K562 (cell line): ENCODE results near the gene NTN1.

ENCODE experiments used
- DIDO1 ChIP-seq: fragments of 450-650 bp; IDR thresholded peaks from 2 replicates; pipeline ENCODE4 v1.6.1; 2016; ENCODE audit warnings: low read depth, missing biosample characterization, missing genetic modification characterization
- HMG20B ChIP-seq: fragments of 250-450 bp; sonication (Bioruptor Pico); IDR thresholded peaks from 2 replicates; pipeline ENCODE4 v1.5.0; 2021; ENCODE audit warnings: mild to moderate bottlenecking
- KDM1A ChIP-seq, 2 experiments: fragments of 450-650 bp; IDR thresholded peaks; 2 replicates each; pipeline ENCODE4 v1.6.1; 2016; ENCODE audit warnings: mild to moderate bottlenecking in 2 of 2
- MYC ChIP-seq, 2 experiments: fragments of 250-450 bp in 1 of 2; sonication (Bioruptor Pico) in 1 of 2; IDR thresholded peaks; 2 replicates each; pipeline versions ENCODE4 v1.5.1 to v1.6.1; 2012 to 2021; ENCODE audit warnings: low read depth in 2 of 2, borderline replicate concordance in 1 of 2, improper control_type of control experiment in 1 of 2, low read length in 1 of 2, mild to moderate bottlenecking in 1 of 2, moderate library complexity in 1 of 2
- ZNF431 ChIP-seq: sonication (generic); formaldehyde crosslinking; IDR thresholded peaks from 2 replicates; pipeline ENCODE4 v1.8.0; 2022; ENCODE audit warnings: mild to moderate bottlenecking, missing genetic modification reagents

- TF ChIP-seq KDM1A (IDR thresholded peaks at IDR 0.05) (no peak), MYC (IDR thresholded peaks at IDR 0.05; ENCODE audit: low read depth, low read length) (no peak), MYC (CRISPR knock-in tag; IDR thresholded peaks at IDR 0.05; ENCODE audit: borderline replicate concordance, low read depth) (no peak), ZNF431 (CRISPR knock-in tag) (no peak), DIDO1 (tag) (no peak), HMG20B (CRISPR knock-in tag) (no peak)
Observed at GRCh38 chr17:9213303-9213640, 192.0 kb downstream of the NTN1 start.
